HG03521 (cell line): Measurements from ENCODE around the gene NQO2.
A peak's percentile ranks its signal among the peaks of the same experiment; 100 is the strongest.
"Not testable (repeated sequence)": the region's sequence is repeated elsewhere in the genome, so short reads cannot be mapped to it uniquely, and the experiment has no call there.

Source experiments
- ATAC-seq: cut with Tn5 transposase; IDR thresholded peaks from one replicate; pipeline ENCODE4 v1.9.1; 2021; ENCODE audit warnings: mild to moderate bottlenecking, moderate library complexity; ENCODE audit not compliant: unreplicated experiment

The NQO2 gene

DNA sequence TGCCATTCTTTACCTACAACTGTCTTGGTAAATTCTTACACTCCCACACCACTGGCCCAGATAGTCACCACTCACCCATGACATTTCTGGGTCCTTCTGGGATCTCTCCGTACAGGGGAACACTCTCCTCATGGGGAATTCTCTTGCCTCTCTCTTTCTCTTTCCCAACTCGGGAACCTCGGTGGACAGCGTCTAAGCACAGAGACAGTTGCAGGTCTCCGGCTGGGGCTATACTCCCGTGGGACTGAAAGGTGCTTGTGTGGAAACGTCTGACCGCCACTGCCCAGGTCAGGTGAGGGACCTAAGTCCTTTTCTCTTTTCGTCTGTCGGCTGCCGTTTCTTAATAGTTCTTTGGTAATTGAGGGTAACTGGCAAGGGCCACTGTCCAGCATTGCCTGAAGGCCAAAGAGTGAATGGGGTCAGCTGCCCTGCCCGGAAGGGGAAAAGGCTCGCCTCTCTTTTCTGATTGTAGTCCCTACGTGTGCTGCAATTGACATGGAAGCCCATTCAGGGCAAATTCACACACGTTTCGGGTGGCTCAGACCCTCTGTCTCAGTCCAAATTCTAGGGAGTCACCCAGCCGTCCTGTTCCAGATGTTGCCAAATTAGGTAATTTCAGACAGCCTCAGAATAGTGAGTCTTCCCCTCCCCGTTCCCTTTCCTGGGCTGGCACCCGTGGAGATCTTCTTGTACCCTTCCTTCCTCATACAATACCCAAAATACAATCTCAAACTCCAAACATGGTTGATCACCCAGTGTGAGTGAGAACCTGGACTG lies 37.4 kb downstream of the NQO2 start:
- ATAC-seq = no peak

DNA sequence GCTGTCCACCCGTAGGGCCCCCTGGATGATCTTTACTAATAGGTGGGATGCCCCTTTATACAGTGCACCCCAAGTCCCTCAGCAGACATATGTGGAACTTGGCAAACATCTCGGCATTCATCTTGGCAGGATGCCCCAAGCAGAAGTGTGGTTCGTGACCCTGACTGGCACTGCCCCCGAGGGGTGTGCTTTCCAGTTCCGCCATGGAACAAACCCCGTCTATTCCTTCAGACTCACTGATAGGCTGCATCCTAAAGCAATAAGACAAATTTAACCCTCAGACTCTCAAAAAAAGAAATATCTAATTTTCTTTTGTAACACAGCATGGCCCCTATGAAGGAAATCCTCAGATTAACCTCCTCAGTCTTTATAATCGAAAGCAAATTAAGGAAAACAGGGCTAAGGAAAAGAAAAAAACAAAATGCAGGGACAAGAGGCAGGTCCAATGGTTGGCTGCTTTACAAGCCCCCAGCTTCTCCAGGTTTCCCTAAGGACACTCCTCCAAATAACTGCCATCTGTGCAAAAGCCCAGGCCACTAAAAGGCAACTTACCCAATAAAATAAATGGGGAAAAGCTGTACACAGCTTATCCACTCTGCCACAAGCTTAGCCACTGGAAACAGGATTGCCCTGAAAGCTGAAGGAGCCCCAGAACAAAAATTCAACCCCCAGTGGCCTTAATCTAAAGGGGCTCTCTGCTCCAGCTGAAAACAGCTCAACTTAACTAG lies 38.1 kb downstream of the NQO2 start:
- ATAC-seq = no peak

DNA sequence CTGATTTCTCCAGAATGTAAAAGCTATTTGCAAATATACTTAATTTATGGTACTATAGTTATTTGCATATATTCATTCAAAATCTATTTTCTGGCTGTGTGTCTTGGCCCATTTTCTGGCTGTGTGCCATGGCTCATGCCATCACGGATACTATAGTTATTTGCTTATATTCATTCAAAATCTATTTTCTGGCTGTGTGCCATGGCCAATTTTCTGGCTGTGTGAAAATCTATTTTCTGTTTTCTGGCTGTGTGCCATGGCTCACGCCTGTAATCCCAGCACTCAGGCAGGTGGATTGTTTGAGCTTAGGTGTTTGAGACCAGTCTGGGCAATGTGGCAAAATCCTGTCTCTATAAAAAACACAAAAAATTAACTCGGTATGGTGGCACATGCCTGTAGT lies 39.7 kb downstream of the NQO2 start:
- no peak for ATAC-seq

DNA sequence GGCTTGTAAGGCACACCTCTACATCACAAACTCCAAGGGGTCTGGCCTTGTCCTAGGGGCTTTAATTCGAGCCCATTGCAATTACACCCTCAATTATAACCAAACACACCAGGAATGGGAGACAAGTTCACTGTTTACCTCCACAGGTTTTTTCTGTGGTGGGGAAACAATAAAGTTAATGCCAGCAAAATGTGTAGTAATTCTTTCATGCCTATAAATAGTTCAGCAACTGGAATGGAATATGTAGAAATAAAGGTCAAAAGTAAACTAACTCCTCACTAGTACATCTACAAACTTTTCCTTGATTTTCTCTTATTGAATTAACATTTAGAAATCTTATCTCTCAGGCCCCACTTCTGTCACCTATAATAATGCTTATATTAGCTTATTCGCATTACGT lies 41.5 kb downstream of the NQO2 start:
- no peak for ATAC-seq

DNA sequence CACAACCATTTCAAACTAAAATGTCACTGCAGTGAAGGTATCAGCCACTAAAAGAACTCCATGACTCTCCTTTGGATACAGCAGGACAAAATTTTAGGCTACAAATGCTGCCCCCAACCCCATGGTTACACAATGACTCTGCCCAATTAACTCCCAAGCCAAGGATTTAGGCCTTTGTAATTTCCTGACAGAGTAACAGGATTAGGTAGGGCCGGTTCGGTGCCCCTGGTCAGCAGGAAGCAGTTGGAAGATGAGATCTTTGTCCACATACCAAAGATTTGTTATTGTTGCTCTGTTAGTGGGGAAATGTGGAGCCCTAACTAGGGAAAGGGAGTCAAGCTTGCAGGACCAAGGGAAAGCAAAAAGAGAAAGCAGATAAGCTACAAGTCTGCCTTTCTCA lies 41.9 kb downstream of the NQO2 start:
- no peak for ATAC-seq

DNA sequence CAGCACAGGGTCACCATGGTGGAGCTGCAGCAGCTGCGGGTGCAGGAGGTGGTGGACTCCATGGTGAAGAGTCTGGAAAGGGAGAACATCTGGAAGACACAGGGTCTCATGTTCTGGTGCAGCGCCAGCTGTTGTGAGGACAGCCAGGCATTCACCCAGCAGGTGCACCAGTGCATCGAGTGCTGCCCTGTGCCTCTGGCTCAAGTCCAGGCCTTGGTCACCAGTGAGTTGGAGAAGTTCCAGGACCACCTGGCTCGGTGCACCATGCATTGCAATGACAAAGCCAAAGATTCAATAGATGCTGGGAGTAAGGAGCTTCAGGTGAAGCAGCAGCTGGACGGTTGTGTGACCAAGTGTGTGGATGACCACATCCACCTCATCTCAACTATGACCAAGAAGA lies 45.7 kb downstream of the NQO2 start:
- no peak for ATAC-seq

DNA sequence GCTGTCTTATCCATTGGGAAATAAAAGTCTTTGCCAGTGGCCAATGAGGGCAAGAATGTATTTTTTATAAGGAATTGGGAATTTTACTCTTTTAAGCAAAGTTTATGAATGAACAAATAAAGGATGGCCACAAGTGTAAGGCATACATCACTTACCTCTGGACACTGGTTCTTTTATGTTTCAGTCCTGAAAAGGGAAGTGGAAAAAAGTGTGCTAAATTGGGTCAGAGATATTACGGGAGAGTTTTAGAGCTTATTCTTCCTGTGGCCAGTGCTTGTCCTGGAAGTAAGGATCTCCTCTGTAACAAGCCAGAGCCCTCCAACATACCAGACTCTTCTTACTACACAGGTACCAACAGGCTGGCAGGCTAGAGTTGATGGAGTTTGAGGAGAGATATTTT lies 46.1 kb downstream of the NQO2 start:
- no peak for ATAC-seq

DNA sequence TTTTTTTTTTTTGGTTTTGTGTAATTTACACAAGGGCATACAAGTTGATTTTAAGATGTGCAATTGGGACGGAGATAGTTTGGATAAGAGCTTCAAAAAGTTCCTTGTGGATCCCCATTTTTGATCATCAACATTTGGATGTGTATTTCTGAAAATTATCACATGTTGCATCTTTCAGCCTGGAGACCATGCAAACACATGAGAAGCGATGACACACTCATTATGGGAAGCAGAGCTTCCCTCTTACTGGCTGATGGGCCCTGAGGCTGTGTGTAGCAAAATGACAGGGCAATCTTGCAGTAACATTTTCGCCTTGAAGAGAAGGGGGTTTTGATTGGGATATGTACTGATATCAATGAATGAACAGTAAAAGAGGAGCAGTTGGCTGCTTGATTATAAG lies 46.6 kb downstream of the NQO2 start:
- ATAC-seq = no peak

DNA sequence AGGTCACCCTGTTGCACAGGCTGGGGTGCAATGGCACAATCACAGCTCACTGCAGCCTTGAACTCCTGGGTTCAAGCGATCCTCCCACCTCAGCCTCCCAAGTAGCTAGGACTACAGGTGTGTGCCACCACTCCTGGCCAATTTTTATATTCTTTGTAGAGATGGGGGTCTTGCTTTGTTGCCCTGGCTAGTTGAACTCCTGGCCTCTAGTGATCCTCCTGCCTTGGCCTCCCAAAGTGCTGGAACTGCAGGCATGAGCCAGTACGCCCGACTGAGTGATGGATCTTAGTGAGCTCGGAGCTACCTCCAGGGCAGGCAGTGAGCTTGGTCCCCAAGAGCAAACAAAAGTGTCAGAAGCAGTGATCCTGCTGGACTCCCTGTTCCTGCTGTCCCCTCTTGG lies 48.3 kb downstream of the NQO2 start:
- not testable (repeated sequence) for ATAC-seq

DNA sequence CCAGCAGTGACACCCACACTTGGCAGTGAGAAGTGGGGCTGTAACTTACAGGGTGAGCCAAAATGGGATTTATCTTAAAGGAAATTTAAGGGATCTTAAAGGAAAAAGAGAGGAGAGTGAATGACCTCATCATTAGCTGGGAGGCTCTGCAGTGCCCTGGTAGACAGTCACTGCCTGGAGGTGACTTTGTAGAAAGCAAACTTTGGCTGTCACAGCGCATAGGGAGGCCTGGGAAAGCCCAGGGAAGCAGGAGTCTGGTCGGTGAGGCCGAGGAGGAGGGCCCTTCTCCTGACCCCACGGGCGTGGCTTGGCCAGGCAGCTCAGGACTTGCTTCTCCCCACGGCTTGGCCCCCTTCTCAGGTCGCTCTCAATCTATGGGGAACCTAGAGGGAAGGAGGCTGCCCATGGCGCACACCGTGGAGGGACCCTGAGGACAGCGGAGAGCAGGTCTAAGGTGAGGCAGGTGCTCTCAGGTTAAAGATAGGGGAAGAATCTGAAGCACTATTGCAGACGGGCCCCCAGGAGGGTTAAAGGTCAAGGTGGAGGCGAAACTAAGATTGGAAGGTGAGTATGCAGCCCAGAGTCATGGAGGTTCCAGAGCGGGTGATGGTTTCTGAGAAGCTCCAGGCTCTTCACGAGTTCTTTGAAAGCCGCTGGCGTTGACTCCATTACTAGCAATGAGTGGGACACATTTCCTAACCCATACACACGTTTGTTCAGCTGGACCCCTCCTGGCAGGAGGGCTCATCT lies 53.0 kb downstream of the NQO2 start:
- ATAC-seq = no peak

DNA sequence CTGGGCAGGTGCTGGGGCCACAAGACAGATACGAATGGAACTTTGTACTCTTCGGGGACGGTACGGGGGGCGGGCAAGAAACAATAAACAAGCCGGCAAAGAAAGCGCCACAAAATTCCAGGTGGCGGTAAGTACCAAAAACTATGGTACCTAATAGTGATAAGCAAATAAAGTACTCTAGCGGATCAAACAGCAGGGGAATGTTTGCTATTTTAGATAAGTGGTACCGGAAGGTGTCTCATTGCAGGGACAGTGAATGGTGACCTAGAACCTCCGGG lies 53.5 kb downstream of the NQO2 start:
- no peak for ATAC-seq

DNA sequence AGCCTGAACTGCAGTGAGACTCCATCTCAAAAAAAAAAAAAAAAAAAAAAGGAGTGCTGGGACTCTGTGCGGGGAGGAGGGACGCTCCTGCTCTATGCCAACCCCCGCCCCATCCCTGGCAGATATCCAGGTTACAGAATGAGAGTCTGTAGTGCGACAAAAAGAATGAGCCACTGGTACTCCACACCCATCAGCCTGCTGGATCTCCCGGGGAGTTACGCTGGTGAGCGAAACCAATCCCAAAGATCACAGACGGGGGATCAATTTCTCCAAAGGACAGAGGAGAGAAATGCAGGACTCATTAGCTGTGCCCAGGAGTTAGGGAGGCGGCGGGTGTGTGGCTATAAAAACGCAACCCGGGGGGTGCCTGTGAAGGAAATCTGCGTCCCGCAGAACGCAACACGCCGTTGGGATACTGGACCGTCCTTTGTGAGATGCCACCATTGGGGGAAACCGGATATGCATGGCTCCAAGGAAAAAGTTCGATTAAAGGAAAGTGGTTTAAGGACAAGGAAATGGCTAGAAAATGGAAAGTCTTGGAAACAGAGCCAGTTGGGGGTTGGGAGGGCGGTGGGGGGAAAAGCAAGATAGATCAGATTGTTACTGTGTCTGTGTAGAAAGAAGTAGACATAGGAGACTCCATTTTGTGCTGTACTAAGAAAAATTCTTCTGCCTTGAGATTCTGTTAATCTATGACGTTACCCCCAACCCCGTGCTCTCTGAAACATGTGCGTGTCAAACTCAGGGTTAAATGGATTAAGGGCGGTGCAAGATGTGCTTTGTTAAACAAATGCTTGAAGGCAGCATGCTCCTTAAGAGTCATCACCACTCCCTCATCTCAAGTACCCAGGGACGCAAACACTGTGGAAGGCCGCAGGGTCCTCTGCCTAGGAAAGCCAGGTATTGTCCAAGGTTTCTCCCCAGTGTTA lies 54.8 kb downstream of the NQO2 start:
- ATAC-seq = not testable (repeated sequence)

DNA sequence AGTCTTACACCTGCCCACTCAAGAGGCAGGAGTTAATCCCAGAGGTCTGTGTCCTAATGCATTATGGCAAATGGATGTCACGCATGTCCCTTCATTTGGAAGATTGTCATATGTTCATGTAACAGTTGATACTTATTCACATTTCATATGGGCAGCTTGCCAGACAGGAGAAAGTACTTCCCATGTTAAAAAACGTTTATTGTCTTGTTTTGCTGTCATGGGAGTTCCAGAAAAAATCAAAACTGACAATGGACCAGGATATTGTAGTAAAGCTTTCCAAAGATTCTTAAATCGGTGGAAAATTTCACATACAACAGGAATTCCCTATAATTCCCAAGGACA lies 55.4 kb downstream of the NQO2 start:
- not testable (repeated sequence) for ATAC-seq

DNA sequence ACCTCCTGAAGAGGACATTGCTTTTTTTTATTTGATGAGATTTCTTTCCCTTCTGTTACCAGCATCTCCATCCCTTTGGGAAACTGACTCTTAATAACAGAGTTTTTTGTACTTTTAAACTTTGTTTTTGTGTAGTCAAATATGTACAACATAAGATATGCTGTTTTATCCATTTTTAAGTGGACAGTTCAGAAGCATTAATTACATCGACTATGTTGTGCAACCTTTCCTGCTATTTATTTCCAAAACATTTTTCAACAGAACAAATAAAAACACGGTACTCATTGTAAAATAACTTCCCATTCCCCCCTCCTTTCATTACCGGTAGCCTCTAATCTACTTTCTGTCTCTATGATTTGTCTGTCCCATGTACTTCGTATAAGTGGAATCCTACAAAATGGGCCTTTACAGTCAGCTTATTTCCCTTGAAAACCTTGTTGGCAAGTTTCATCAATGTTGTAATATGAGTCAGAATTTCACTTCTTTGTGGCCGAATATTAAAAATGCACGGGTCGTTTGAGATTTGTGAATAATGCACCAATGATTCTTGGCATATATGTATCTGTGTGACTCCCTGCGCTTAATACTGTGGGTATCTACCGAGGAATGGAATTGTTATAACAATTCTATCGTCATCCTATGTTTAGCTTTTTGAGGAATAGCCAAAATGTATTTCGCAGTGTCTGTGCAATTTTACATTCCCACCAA lies 57.5 kb downstream of the NQO2 start:
- no peak for ATAC-seq

DNA sequence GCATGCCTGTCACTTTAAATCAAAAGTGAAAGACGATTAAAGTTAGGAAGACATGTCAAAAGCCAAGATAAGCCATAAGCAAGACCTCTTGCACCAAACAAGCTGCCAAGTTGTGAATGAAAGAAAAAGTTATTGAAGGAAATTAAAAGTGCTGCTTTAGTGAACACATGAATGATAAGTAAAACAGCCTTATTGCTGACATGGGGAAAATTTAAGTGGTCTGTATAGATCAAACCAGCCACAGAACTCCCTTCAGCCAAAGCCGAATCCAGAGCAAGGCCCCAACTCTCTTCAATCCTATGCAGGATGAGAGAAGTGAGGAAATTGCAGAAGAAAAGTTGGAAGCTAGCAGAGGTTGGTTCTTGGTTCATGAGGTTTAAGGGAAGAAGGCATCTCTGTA lies 59.3 kb downstream of the NQO2 start:
- no peak for ATAC-seq

DNA sequence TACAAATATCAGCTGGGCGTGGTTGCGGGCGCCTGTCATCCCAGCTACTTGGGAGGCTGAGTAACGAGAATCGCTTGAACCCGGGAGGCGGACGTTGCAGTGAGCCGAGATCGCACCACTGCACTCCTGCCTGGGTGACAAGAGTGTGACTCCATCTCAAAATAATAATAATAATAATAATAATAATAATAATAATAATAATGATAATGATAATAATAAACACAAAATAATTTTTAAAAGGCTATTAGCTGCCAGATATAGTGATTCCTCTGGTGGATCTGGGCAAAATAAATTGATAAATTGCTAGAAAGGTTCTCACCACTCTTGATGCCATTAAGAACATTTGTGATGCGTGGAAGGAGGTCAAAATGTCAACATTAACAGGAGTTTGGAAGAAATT lies 60.4 kb downstream of the NQO2 start:
- not testable (repeated sequence) for ATAC-seq

DNA sequence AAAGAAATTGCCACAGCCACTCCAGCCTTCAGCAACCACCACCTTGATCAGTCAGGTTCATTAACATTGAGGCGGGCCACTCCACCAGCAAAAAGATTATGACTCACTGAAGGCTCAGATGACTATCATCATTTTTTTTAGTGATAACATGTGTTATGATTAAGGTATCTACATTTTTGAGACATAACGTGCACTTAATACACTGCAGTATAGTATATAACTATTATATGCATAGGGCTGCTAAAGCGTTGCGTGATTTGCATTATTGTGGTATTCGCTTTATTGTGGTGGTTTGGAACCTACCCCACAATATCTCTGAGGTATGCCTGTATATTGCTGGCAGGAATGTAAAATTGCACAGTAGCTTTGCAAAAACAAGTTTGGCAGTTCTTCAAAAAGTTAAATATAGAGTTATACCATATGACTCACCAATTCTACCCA lies 61.8 kb downstream of the NQO2 start:
- ATAC-seq = no peak

DNA sequence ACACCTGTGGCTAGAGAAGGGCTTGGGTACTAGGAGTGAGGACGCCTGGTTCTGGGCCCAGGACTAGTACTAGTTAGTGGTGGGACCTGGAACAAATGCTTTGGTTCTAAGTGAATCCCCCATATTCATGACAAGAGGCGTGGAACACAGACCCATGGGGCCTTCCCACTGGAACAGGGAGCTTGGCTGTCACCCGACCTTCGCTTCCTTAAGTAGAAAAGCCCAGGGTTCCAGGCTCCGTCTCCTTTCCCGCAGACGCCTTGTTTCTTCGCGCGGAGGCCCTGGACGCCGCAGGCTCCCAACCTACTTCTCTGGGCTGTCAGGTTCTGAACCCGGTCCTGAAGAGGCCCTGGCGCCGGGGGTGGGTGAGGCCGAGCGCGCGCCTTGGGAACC lies 63.6 kb downstream of the NQO2 start:
- ATAC-seq = not testable (repeated sequence)

DNA sequence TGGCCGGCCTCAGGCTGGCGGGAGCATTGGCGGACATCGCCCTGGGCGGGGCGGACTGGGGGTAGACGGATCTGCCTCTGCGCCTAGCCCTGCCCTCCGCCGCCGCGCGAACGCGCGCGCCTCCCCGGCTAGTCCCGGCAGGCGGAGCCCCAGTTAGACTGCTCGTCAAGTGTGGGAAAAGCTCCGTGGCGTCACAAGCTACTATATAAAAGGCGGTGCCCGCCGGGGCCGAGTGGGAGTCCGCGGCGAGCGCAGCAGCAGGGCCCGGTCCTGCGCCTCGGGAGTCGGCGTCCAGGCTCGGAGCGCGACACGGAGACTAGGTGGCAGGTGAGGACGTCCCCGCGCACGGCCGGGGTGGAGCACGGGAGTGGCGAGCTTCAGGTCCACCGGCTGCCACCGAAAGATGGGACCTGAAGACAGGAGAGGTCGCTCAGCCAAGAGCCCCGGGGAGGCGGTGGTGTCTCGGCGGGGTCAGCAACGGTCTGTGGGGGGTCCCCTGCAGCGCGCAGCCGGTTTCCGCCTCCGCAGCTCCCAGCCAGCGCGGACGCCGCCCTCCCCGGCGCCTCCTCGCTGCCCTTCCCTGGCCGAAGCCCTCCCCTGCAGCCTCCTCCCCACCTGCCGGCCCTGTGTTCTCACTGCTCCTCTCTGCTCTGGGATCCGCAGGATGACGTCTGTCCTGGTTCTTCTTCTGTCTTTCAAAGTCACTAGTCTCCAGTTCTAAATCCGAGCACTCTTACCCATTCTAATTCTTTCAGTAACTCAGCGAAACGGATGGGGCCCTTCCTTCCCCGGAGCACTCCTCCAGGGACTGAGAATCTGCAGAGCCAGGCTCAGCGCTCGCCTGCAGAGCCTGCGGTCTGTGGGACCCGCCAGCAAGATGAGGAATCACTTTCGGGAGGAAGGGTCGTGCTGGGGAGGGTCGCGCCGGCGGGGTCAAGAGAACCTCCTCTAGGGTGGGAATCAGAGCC lies 64.3 kb downstream of the NQO2 start:
- peak; percentile 55 for ATAC-seq
